Prostate gland (tissue), 2 donors: ENCODE measurements around the gene FBXO40. TPM values are rescaled to one million over a fixed set of nuclear protein-coding genes. Genes with fewer than 3 reads are reported as not detected.
"Not testable (repeated sequence)": the region's sequence is repeated elsewhere in the genome, so short reads cannot be mapped to it uniquely, and the experiment has no call there.

Experiments used
- DNase-seq: peaks from one replicate; pipeline ENCODE4 v3.0.0-alpha.2; 2019; ENCODE audit warnings: low spot score
- H3K27ac ChIP-seq, 2 donors: fragments of 200-600 bp; sonication (generic); 2 replicates each; pipeline ENCODE4 v1.5.1; 2017 to 2019
- H3K27me3 ChIP-seq: fragments of 200-600 bp; sonication (generic); replicated peaks from 2 replicates; pipeline ENCODE4 v1.5.1; 2019; ENCODE audit not compliant: insufficient read depth
- H3K36me3 ChIP-seq, 2 donors: fragments of 200-600 bp; sonication (generic); 1 replicate in 1 of 2; 2 replicates in 1 of 2; pipeline versions ENCODE4 v1.5.1 to v1.8.1; 2017 to 2019
- H3K4me1 ChIP-seq: fragments of 200-600 bp; sonication (generic); replicated peaks from 2 replicates; pipeline ENCODE4 v1.5.1; 2019
- H3K4me3 ChIP-seq, 2 donors: fragments of 200-600 bp; sonication (generic); 2 replicates each; pipeline ENCODE4 v1.5.1; 2017 to 2019
- H3K9me3 ChIP-seq: fragments of 200-600 bp; sonication (generic); 2 replicates; pipeline ENCODE4 v1.5.1; 2017
- POLR2A ChIP-seq: fragments of 450-650 bp; IDR thresholded peaks from one replicate; pipeline ENCODE4 v1.6.1; 2016; ENCODE audit warnings: antibody characterized with exemption, mild to moderate bottlenecking
- POLR2AphosphoS5 ChIP-seq: sonication (generic); formaldehyde crosslinking; IDR thresholded peaks from one replicate; pipeline ENCODE4 v1.6.1; 2017; ENCODE audit warnings: antibody characterized with exemption
- WGBS: methylation state at CpG from one replicate; pipeline ENCODE4 v1.1.5; 2018; 5-methylcytosine and 5-hydroxymethylcytosine counted together
- intact Hi-C: fragments of 100-400 bp; cut with DNase I; formaldehyde crosslinking; loops from one replicate; pipeline ENCODE4 v1.14.2; 2022
- total RNA-seq, 2 donors: library from RNA; depleted of rRNA; stranded (reverse); fragments of >200 nt; gene quantifications; one replicate each; pipeline ENCODE4 v1.1.0, GENCODE V29; 2016
- TF ChIP-seq, protein P1 (sequence below), 4 experiments: fragments of 200-600 bp in 2 of 4; fragments of 450-650 bp in 2 of 4; sonication (generic) in 2 of 4; IDR thresholded peaks; 1 replicate in 3 of 4; 2 replicates in 1 of 4; pipeline ENCODE4 v1.5.1; 2016 to 2019; ENCODE audit warnings: antibody characterized with exemption in 4 of 4, mild to moderate bottlenecking in 2 of 4, moderate library complexity in 2 of 4

The FBXO40 gene
- total RNA-seq, 2 donors from 2014 or later = 0.18 to 0.68 TPM

- H3K36me3 ChIP-seq = no peaks in the 10 kb centered on the region
- no peaks in the 10 kb centered on the region for H3K4me1 ChIP-seq
- no peaks in the 10 kb centered on the region for H3K9me3 ChIP-seq
- no peak overlapping the region for H3K4me3 ChIP-seq
- intact Hi-C loops = no loop called here
- TF ChIP-seq POLR2AphosphoS5 (no peak), POLR2A (no peak)
- TF ChIP-seq, protein P1, sequence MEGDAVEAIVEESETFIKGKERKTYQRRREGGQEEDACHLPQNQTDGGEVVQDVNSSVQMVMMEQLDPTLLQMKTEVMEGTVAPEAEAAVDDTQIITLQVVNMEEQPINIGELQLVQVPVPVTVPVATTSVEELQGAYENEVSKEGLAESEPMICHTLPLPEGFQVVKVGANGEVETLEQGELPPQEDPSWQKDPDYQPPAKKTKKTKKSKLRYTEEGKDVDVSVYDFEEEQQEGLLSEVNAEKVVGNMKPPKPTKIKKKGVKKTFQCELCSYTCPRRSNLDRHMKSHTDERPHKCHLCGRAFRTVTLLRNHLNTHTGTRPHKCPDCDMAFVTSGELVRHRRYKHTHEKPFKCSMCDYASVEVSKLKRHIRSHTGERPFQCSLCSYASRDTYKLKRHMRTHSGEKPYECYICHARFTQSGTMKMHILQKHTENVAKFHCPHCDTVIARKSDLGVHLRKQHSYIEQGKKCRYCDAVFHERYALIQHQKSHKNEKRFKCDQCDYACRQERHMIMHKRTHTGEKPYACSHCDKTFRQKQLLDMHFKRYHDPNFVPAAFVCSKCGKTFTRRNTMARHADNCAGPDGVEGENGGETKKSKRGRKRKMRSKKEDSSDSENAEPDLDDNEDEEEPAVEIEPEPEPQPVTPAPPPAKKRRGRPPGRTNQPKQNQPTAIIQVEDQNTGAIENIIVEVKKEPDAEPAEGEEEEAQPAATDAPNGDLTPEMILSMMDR (IDR thresholded peaks at IDR 0.05) = no peak
- 57% methylated on average over 4 of the region's 4 CpGs for WGBS
- no peak for DNase-seq
- H3K27me3 ChIP-seq = no peaks in the 10 kb centered on the region
- no peak overlapping the region for H3K27ac ChIP-seq
Measured at GRCh38 chr3:121595765-121596406, 2.7 kb downstream of the FBXO40 start.

DNA sequence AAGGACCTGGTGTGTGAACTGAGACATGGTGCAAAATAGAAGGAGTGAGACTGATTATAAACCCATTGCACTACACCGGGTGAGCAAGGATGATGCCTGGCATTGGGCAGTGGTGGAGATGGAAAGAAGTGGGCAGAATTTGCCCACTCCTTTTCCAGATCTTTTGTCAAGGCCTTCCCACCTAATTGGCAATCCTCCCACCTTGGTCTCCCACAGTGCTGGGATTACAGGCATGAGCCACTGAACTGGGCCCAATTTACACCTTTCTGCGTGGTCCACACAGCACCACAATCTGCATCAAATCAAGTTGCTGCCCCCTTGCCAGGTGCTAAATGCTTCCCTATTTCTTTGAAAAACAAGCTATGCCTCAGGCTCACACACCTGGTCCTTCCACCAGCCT is 5.4 kb downstream of the FBXO40 start:
- DNase-seq = no peak
- no peaks in the 10 kb centered on the region for H3K27me3 ChIP-seq
- H3K27ac ChIP-seq = no peak overlapping the region
- no peak overlapping the region for H3K4me3 ChIP-seq
- intact Hi-C loops = no loop called here
- H3K4me1 ChIP-seq = no peaks in the 10 kb centered on the region
- H3K9me3 ChIP-seq = no peaks in the 10 kb centered on the region
- TF ChIP-seq POLR2AphosphoS5 = no peak
- TF ChIP-seq, protein P1 (IDR thresholded peaks at IDR 0.05) = no peak
- no peak for TF ChIP-seq POLR2A
- 90% methylated on average over 2 of the region's 2 CpGs for WGBS
- no peaks in the 10 kb centered on the region for H3K36me3 ChIP-seq

GRCh38 chr3:121599900-121600299 is 6.7 kb downstream of the FBXO40 start:
- H3K4me1 ChIP-seq, H3K27ac ChIP-seq, H3K36me3 ChIP-seq, intact Hi-C loops, H3K4me3 ChIP-seq, DNase-seq, H3K27me3 ChIP-seq, H3K9me3 ChIP-seq: not testable (repeated sequence)
- WGBS = 87% methylated on average over 2 of the region's 2 CpGs

- no peak overlapping the region for H3K27ac ChIP-seq
- no peaks in the 10 kb centered on the region for H3K4me1 ChIP-seq
- intact Hi-C loops = no loop called here
- H3K27me3 ChIP-seq = no peaks in the 10 kb centered on the region
- 26% methylated on average over 4 of the region's 4 CpGs for WGBS
- TF ChIP-seq, protein P1 (IDR thresholded peaks at IDR 0.05) = no peak
- TF ChIP-seq POLR2AphosphoS5 (no peak), POLR2A (no peak)
- no peaks in the 10 kb centered on the region for H3K9me3 ChIP-seq
- no peak overlapping the region for H3K4me3 ChIP-seq
- no peak for DNase-seq
- no peaks in the 10 kb centered on the region for H3K36me3 ChIP-seq
Measured at GRCh38 chr3:121601212-121601812, 8.1 kb downstream of the FBXO40 start.

DNA sequence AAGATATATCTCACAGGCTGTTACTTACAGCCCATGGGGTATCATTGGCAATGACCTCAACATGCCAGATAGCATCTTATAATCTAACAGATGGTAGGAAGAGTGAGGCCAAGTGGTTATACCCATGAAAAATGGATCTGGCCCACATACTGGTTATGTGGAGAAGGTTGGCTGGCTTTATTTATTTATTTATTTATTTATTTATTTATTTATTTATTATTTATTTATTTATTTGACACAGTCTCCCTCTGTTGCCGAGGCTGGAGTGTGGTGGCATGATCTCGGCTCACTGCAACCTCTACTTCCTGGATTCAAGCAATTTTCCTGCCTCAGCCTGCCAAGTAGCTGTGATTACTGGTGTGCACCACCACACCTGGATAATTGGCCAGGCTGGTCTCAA is 11.6 kb downstream of the FBXO40 start:
- 92% methylated on average over 2 of the region's 2 CpGs for WGBS
- no peaks in the 10 kb centered on the region for H3K27me3 ChIP-seq
- no peak overlapping the region for H3K27ac ChIP-seq

More for the DNA sequence above, 11.6 kb downstream of the FBXO40 start:
- H3K4me1 ChIP-seq = no peaks in the 10 kb centered on the region
- H3K9me3 ChIP-seq = no peaks in the 10 kb centered on the region
- no peak overlapping the region for H3K4me3 ChIP-seq
- intact Hi-C loops = no loop called here
- TF ChIP-seq, protein P1 (IDR thresholded peaks at IDR 0.05) = no peak
- TF ChIP-seq POLR2A (no peak), POLR2AphosphoS5 (no peak)
- no peaks in the 10 kb centered on the region for H3K36me3 ChIP-seq
- no peak for DNase-seq
